MCF 10A (cell line): ENCODE data around the gene UNKL. TPM values are rescaled to one million over a fixed set of nuclear protein-coding genes. Genes with fewer than 3 reads are reported as not detected.

Source experiments
- BruUV-seq: library from RNA; stranded (reverse); fragments of 400-500 nt; replicated peaks from 2 replicates; lab custom pipeline; 2021; lab: Mats Ljungman, UMichigan
- CTCF ChIA-PET: fragments of 300-600 bp; sonication (Branson Sonifier 250); formaldehyde crosslinking; extraction: SDS; loops from one replicate; lab custom pipeline; 2021; ENCODE audit warnings: antibody characterized with exemption, inconsistent platforms; lab: Yijun Ruan, JAX
- POLR2A ChIA-PET: fragments of 300-600, 350-650 bp; sonication (Branson Sonifier 250); formaldehyde crosslinking; extraction: SDS; loops from one replicate; lab custom pipeline; 2020; ENCODE audit warnings: antibody characterized with exemption, inconsistent platforms; lab: Yijun Ruan, JAX
- DNase-seq: peaks from one replicate; pipeline ENCODE4 v3.0.0-alpha.2; 2018; ENCODE audit not compliant: unreplicated experiment
- H3K27ac Mint-ChIP-seq: one replicate; pipeline ENCODE4 v1.8.0; 2022; ENCODE audit warnings: mild to moderate bottlenecking, low read depth, mixed read lengths; ENCODE audit not compliant: unreplicated experiment
- H3K27me3 Mint-ChIP-seq: one replicate; pipeline ENCODE4 v1.8.0; 2022; ENCODE audit warnings: mixed read lengths; ENCODE audit not compliant: insufficient read depth, unreplicated experiment
- H3K36me3 Mint-ChIP-seq: one replicate; pipeline ENCODE4 v1.8.0; 2022; ENCODE audit warnings: mild to moderate bottlenecking, moderate library complexity, mixed read lengths; ENCODE audit not compliant: insufficient read depth, unreplicated experiment
- H3K4me1 Mint-ChIP-seq: one replicate; pipeline ENCODE4 v1.8.0; 2022; ENCODE audit warnings: mixed read lengths; ENCODE audit not compliant: insufficient read depth, unreplicated experiment
- H3K4me3 Mint-ChIP-seq: one replicate; pipeline ENCODE4 v1.8.0; 2022; ENCODE audit warnings: mild to moderate bottlenecking, moderate library complexity, mixed read lengths; ENCODE audit not compliant: unreplicated experiment
- H3K9me3 Mint-ChIP-seq: one replicate; pipeline ENCODE4 v1.8.0; 2022; ENCODE audit warnings: mixed read lengths; ENCODE audit not compliant: unreplicated experiment
- CTCF ChIP-seq: fragments of 200-600 bp; IDR thresholded peaks from one replicate; pipeline ENCODE4 v1.8.0; 2022; ENCODE audit warnings: antibody characterized with exemption, mild to moderate bottlenecking; ENCODE audit not compliant: unreplicated experiment
- intact Hi-C: fragments of 100-400 bp; cut with micrococcal nuclease; formaldehyde crosslinking; loops from 2 replicates; pipeline ENCODE4 v1.14.1; 2022
- total RNA-seq: library from RNA; stranded (reverse); gene quantifications from 2 replicates; pipeline ENCODE4 v1.2.3, GENCODE V29; 2022

Gene UNKL
- total RNA-seq, 1 experiment from 2014 or later = 12.3 TPM

DNA sequence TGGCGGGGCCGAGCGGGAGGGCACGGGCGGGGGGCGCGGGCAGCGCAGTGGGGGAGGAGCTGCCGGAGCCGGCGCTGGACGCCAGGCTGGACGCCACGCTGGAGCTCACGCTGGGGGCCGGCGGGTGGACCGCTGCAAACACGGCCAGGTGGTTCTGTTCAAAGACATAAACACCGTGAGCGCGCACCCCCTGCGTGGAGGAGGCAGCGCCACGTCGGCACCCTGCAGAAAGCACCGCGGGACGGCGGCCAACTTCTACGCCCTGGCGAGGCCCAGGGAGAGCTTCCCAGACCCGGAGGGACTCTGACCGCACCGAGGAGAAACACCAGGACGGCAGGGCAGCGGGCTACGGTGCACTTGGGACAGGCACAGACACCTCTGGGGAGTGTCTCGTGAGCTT is 29.3 kb downstream of the UNKL start:
- Mint-ChIP-seq H3K4me3 (no peak overlapping the region), H3K9me3 (no peaks in the 10 kb centered on the region), H3K27ac (no peak overlapping the region), H3K36me3 (peaks cover 21% of the 10 kb centered on the region), H3K27me3 (no peaks in the 10 kb centered on the region), H3K4me1 (no peaks in the 10 kb centered on the region)
- no peak for DNase-seq
- TF ChIP-seq CTCF = no peak
- ChIA-PET CTCF (no interaction called here), POLR2A (no interaction called here)
- BruUV-seq = no TSS peak
- intact Hi-C loops = no loop called here

DNA sequence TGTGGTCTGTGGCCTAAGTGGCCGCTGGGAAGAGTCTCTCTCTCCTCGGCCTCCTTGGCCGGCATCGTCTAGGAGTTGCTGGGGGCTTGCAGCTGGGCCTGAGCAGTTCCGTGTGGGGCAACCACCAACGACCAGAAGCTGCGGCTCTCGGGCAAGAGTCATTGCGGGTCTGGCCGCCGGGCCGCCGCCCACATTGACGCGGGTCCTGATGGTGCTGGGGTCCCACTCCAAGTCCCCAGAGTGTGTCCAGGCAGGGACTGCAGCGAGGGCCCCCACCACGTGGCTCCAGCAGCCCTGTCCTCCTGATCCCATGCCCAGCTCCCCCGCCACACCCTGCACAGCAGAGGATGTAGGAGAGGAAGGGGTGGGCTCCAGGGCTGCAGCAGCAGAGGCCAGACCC is 30.9 kb downstream of the UNKL start:
- peaks cover 22% of the 10 kb centered on the region for H3K36me3 Mint-ChIP-seq
- TF ChIP-seq CTCF = no peak
- no TSS peak for BruUV-seq
- H3K27ac Mint-ChIP-seq = no peak overlapping the region
- ChIA-PET POLR2A (no interaction called here), CTCF (no interaction called here)
- H3K4me3 Mint-ChIP-seq = no peak overlapping the region
- DNase-seq = no peak
- H3K9me3 Mint-ChIP-seq = no peaks in the 10 kb centered on the region
- H3K4me1 Mint-ChIP-seq = peaks cover 5% of the 10 kb centered on the region
- H3K27me3 Mint-ChIP-seq = no peaks in the 10 kb centered on the region
- intact Hi-C loops = no loop called here

GRCh38 chr16:1381612-1382406 is 32.7 kb downstream of the UNKL start:
- H3K27ac Mint-ChIP-seq = no peak overlapping the region
- no TSS peak for BruUV-seq
- H3K9me3 Mint-ChIP-seq = no peaks in the 10 kb centered on the region
- H3K36me3 Mint-ChIP-seq = peaks cover 22% of the 10 kb centered on the region
- no peak for TF ChIP-seq CTCF
- H3K4me1 Mint-ChIP-seq = peaks cover 5% of the 10 kb centered on the region
- no peak for DNase-seq
- intact Hi-C loops = no loop called here
- no peak overlapping the region for H3K4me3 Mint-ChIP-seq
- CTCF ChIA-PET = no interaction called here
- POLR2A ChIA-PET = interaction anchor here (1.3 kb wide), 1 partner anchor 13 kb away, joined by 4 read pairs; no protein-coding TSS in a partner anchor
- H3K27me3 Mint-ChIP-seq = no peaks in the 10 kb centered on the region

DNA sequence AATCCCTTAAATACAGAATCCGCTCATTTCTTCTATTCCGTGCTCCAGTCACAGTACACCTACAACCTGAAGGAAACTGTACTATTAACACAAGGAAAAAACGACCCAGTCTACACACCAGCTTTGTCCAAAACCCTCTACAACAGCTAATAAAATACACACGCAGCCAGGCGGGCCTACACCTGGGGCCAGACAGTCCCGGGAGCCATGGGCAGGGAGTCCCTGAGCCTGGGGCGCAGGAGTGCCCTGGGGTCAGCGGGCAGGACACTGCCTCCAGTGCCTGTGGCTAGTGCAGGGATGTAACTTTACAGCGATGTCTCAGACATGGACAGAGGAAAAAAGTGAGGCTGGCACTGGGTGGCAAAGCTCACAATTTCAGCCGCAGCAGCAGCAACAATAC is 34.3 kb downstream of the UNKL start:
- no peak for TF ChIP-seq CTCF
- DNase-seq = no peak
- Mint-ChIP-seq H3K27ac (peak overlapping the region; percentile 46), H3K4me3 (peak overlapping the region; percentile 59), H3K4me1 (peaks cover 5% of the 10 kb centered on the region), H3K36me3 (peaks cover 27% of the 10 kb centered on the region), H3K27me3 (no peaks in the 10 kb centered on the region), H3K9me3 (no peaks in the 10 kb centered on the region)
- CTCF ChIA-PET = interaction anchor here (0.6 kb wide), 2 partner anchors 9 to 12 kb away, joined by 3 to 4 read pairs; no protein-coding TSS in a partner anchor
- POLR2A ChIA-PET = interaction anchor here (0.6 to 1.9 kb wide), 4 partner anchors 16 to 656 kb away, joined by 3 to 6 read pairs (median 4); partner anchors contain the start of gene UBE2I
- no TSS peak for BruUV-seq
- intact Hi-C loops = no loop called here
